ENCODE measurements around the gene PFDN2.

PFDN2 gene

DNA sequence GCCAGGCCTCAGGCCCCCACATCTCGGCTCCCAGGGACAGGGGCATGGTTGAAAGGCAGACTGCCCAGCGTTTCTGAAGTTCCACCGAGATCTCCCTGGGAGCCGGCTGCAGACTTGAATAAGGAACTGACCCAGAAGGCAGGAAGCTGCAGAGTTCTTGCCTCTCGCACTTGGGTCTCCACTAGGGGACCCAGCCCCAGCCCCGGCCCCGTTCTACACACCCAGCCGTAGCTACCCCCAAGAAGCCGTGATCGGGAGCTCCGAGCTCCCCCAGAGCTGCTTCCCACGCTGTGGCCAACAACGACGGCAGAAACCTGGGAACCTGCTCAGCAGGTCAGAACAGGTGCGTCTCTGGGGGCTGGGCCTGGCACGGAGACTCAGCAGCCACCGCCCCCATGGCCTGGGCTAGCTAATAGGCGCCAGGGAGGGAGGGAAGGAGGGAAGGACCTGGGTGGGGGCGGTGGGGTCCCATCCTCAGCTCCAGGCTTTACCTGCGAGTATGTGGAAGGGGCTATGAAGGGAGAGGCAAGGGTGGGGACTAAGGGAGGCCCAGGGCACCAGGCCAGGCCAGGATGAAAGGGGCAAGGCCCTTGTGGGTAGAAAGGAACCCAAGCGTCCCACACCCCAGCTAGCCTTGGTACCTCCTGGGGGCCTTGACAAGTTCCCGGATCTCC is 28.4 kb downstream of the PFDN2 start, which contains the start of gene NECTIN4:
NECTIN4 (minus strand) TSS at position 308 of the 674 bp plus-strand sequence; CDS start at position 46, 262 bp downstream.
- TF ChIP-seq, protein P1, sequence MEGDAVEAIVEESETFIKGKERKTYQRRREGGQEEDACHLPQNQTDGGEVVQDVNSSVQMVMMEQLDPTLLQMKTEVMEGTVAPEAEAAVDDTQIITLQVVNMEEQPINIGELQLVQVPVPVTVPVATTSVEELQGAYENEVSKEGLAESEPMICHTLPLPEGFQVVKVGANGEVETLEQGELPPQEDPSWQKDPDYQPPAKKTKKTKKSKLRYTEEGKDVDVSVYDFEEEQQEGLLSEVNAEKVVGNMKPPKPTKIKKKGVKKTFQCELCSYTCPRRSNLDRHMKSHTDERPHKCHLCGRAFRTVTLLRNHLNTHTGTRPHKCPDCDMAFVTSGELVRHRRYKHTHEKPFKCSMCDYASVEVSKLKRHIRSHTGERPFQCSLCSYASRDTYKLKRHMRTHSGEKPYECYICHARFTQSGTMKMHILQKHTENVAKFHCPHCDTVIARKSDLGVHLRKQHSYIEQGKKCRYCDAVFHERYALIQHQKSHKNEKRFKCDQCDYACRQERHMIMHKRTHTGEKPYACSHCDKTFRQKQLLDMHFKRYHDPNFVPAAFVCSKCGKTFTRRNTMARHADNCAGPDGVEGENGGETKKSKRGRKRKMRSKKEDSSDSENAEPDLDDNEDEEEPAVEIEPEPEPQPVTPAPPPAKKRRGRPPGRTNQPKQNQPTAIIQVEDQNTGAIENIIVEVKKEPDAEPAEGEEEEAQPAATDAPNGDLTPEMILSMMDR (IDR thresholded peaks at IDR 0.05): no peak
- no peak within 1 kb of the TSS for H3K27ac ChIP-seq
- no peak for DNase-seq (ENCODE audit: low spot score)
- H3K4me3 ChIP-seq: no peak within 1 kb of the TSS

DNA sequence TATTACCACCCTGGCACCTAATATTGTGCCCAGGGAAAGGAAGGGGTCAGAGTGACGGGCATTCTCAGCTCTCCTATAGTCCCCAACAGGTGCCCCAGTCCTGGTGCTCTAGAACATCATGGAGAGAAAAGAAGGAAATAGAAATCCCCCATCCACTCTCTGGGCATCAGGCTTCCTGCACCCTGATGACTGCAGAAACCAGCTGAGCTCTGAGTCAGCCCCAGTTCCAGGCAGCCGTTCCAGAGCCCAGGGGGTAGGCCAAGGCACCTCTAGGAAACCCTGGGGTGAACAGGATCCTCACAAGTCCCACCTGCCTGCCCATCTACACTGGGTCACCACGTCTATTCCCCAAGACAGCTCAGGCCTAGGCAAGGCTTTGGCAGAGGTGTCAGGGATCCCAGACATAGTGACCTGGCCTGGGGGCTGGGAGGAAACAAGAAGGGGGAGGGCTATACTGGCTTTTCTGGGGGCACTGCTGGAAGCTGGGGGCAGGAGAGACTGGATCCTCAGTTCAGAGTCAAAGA is 29.2 kb downstream of the PFDN2 start:
- no peak for DNase-seq (ENCODE audit: low spot score)
- H3K4me3 ChIP-seq: no peak overlapping the region
- no peak overlapping the region for H3K27ac ChIP-seq
- TF ChIP-seq, protein P1 (IDR thresholded peaks at IDR 0.05): no peak

DNA sequence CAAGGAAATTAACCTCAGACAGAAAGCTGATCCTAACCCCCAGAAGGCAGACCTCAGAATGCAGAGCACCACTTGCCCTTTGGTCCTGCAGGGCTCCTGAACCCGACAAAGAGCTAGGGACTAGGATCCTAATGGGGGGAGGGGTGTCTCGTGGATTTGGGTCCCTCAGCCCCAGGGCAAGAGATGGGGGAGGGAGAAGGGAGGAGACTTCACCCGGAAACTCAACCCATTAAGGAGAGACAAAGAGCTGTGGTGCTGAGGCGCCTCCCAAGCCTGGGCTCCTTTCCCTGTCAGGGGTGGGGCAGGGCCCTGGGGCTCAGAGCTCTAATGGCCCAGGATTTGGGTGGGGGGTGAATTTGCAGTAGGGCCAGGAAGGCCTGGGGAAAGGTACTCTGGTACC is 31.4 kb downstream of the PFDN2 start:
- Histone ChIP-seq H3K4me3 (no peak overlapping the region), H3K27ac (no peak overlapping the region)
- TF ChIP-seq, protein P1 (IDR thresholded peaks at IDR 0.05): no peak
- no peak for DNase-seq (ENCODE audit: low spot score)

DNA sequence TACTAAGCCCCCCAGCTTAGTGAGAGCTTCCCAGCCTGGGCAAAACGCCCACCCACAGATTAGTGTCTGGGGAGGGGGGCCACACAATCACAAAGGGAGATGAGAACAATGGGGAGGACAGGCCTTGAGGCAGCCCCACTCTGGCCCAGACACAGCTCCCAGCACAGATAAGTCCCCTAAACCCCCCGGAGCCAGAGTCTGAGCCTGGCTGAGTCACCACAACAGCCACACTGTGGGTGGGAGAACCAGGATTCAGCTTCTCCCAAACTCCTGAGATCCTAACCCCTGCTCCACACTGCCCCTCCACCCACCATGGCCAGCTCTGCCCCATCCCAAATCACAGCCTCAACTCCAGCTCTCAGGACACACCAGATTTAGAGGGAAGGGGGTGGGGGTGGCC is 32.7 kb downstream of the PFDN2 start:
- DNase-seq (ENCODE audit: low spot score): no peak
- Histone ChIP-seq H3K27ac (no peak overlapping the region), H3K4me3 (no peak overlapping the region)
- TF ChIP-seq, protein P1 (IDR thresholded peaks at IDR 0.05): no peak

DNA sequence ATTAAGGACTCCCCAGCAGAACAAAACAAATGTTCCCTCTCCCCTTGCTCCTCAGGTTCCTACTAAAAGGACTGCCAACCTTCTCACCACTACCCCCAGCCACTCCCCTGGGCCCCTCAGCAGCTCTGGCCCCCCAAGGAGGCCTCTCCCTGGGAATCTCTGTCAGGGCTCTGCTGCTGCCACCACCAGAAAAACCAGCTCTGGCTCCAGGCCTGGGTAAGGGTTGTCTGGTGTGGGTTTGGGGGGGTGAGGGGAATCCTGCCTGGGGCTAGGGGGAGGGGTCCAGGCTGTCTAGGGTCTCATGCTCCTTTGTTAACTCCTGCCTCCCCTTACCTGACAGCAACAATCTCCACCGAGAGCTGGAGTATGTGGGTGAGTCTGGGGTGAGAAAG is 33.2 kb downstream of the PFDN2 start:
- no peak for DNase-seq (ENCODE audit: low spot score)
- TF ChIP-seq, protein P1 (IDR thresholded peaks at IDR 0.05): no peak
- H3K27ac ChIP-seq: no peak overlapping the region
- H3K4me3 ChIP-seq: no peak overlapping the region

DNA sequence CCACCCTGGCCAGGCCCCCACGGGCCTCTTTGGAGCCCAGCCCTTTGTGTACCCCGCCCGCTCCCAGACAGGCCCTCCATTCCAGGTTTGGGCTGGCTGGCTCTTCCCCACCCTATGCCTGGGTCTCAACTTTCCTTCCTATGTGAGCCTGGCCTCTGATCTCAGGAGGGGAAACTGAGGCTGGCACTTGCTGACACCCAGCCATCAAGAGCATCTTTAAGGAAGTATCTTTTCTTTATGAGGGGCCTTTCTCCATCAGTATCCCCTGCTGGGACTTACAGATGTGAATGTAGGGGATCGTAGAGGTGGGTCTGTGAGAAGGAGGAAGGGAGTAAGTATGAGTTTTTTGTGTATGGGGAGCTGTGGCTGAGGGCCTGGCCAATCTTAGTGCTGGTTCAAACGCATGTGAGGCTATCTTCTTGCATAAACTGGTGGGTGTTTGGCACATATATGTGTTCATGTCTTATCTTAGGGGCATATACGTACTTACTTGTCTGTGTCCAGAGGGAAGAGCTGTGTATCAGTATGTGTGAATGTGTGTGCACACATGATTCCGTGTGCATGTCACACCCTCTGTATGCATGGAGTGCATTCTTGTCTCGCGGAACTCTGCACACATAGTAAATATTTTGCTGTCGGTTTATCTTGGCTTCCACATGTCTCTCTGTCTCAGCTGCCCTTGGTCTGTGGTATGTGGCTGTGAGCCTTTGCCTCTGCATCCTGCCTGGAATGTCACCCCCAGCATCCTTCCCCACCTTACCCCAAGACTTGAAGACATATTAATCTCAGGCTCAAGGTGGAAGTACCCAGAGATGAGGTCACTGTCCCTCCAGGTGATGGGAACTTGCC is 33.9 kb downstream of the PFDN2 start:
- Histone ChIP-seq H3K4me3 (no peak overlapping the region), H3K27ac (peak overlapping the region in 1 of 2 donors; percentile 62)
- TF ChIP-seq, protein P1 (IDR thresholded peaks at IDR 0.05): no peak
- DNase-seq (ENCODE audit: low spot score): no peak
